ENCODE results near the gene STAMBPL1.
"Not testable (repeated sequence)": the region's sequence is repeated elsewhere in the genome, so short reads cannot be mapped to it uniquely, and the experiment has no call there.

STAMBPL1 gene

GRCh38 chr10:88858491-88858890 lies 21.6 kb upstream of the STAMBPL1 start:
- no peak for DNase-seq

- DNase-seq = no peak
These were observed 19.0 kb upstream of the STAMBPL1 start for GRCh38 chr10:88861036-88861435.

- DNase-seq = peak; percentile 5
These were observed 14.7 kb upstream of the STAMBPL1 start for GRCh38 chr10:88865281-88865876.

- DNase-seq = no peak
These were observed 13.6 kb upstream of the STAMBPL1 start for GRCh38 chr10:88866454-88866853.

GRCh38 chr10:88870089-88870488 lies 10.0 kb upstream of the STAMBPL1 start:
- DNase-seq = no peak

- no peak for DNase-seq
These were observed 6.3 kb upstream of the STAMBPL1 start for GRCh38 chr10:88873757-88874156.

GRCh38 chr10:88874281-88874680 lies 5.8 kb upstream of the STAMBPL1 start:
- DNase-seq = no peak

- no peak for DNase-seq
These were observed 5.0 kb upstream of the STAMBPL1 start for GRCh38 chr10:88875081-88875480.

- no peak for DNase-seq
These were observed 2.7 kb upstream of the STAMBPL1 start for GRCh38 chr10:88877298-88877697.

GRCh38 chr10:88880282-88881076 lies 434 bp downstream of the STAMBPL1 start:
- peak; percentile 66 for DNase-seq

GRCh38 chr10:88881320-88881719 lies 1.3 kb downstream of the STAMBPL1 start:
- DNase-seq = no peak

GRCh38 chr10:88881922-88882645 lies 2.0 kb downstream of the STAMBPL1 start:
- no peak for DNase-seq

- not testable (repeated sequence) for DNase-seq
These were observed 2.8 kb downstream of the STAMBPL1 start for GRCh38 chr10:88882646-88883447.

GRCh38 chr10:88883448-88883809 lies 3.4 kb downstream of the STAMBPL1 start:
- DNase-seq = no peak

- DNase-seq = peak; percentile 2
These were observed 6.5 kb downstream of the STAMBPL1 start for GRCh38 chr10:88886557-88886956.

- no peak for DNase-seq
These were observed 8.9 kb downstream of the STAMBPL1 start for GRCh38 chr10:88888810-88889445.

GRCh38 chr10:88889559-88890337 lies 9.7 kb downstream of the STAMBPL1 start:
- no peak for DNase-seq

- DNase-seq = no peak
These were observed 10.8 kb downstream of the STAMBPL1 start for GRCh38 chr10:88890681-88891381.

- no peak for DNase-seq
These were observed 12.3 kb downstream of the STAMBPL1 start for GRCh38 chr10:88892222-88892967.

GRCh38 chr10:88893611-88894010 lies 13.6 kb downstream of the STAMBPL1 start:
- no peak for DNase-seq

Data from NCI-H1694 treated with DMSO at 0.1 percent for 48 hours (cell line).